Stimulated activated naive B cell treated with anti-CD40 and anti-IgM and Interleukin-4, amounts not matched to agents 10 μg/mL and 1 μg/mL and 100 μg/mL, for 72 hours (primary cell): ENCODE results near the gene IL1RAPL1.
"Not testable (repeated sequence)": the region's sequence is repeated elsewhere in the genome, so short reads cannot be mapped to it uniquely, and the experiment has no call there.

Experiments
- ATAC-seq, 2 donors: fragments of 150-1000 bp; cut with Tn5 transposase; replicated peaks; 2 replicates each; pipeline ENCODE4 v1.10.0; 2021; ENCODE audit warnings: moderate library complexity in 1 of 2
- DNase-seq: peaks from one replicate; pipeline ENCODE4 v3.0.0; 2021
- H3K27ac Mint-ChIP-seq: one replicate; pipeline ENCODE4 v1.8.0; 2022; ENCODE audit warnings: mild to moderate bottlenecking, mixed read lengths
- H3K27me3 Mint-ChIP-seq, 2 donors: one replicate each; pipeline ENCODE4 v1.8.0; 2022; ENCODE audit warnings: mixed read lengths in 2 of 2
- H3K36me3 Mint-ChIP-seq, 2 donors: one replicate each; pipeline ENCODE4 v1.8.0; 2022; ENCODE audit warnings: mixed read lengths in 2 of 2, mild to moderate bottlenecking in 1 of 2
- H3K4me1 Mint-ChIP-seq, 2 donors: one replicate each; pipeline ENCODE4 v1.8.0; 2022; ENCODE audit warnings: mixed read lengths in 2 of 2, mild to moderate bottlenecking in 1 of 2
- H3K4me3 Mint-ChIP-seq, 2 donors: one replicate each; pipeline ENCODE4 v1.8.0; 2022; ENCODE audit warnings: mild to moderate bottlenecking in 2 of 2, mixed read lengths in 2 of 2, moderate library complexity in 1 of 2
- H3K9me3 Mint-ChIP-seq, 2 donors: one replicate each; pipeline ENCODE4 v1.8.0; 2022; ENCODE audit warnings: mixed read lengths in 2 of 2, mild to moderate bottlenecking in 1 of 2

The IL1RAPL1 gene

GRCh38 chrX:29297171-29297800 is 710.0 kb downstream of the IL1RAPL1 start:
- no peak for DNase-seq
- no peaks in the 10 kb centered on the region for H3K27me3 Mint-ChIP-seq
- H3K36me3 Mint-ChIP-seq, result no peaks in the 10 kb centered on the region
- no peak overlapping the region for H3K4me3 Mint-ChIP-seq
- H3K9me3 Mint-ChIP-seq, result peaks cover 0 to 2% of the 10 kb centered on the region in 2 donors
- H3K27ac Mint-ChIP-seq, result no peak overlapping the region
- H3K4me1 Mint-ChIP-seq, result no peaks in the 10 kb centered on the region
- no peak for ATAC-seq

- Mint-ChIP-seq H3K4me1 (no peaks in the 10 kb centered on the region), H3K4me3 (no peak overlapping the region), H3K27me3 (no peaks in the 10 kb centered on the region), H3K27ac (no peak overlapping the region), H3K9me3 (peaks cover 0 to 5% of the 10 kb centered on the region in 2 donors), H3K36me3 (no peaks in the 10 kb centered on the region)
- DNase-seq (no peak), ATAC-seq (no peak)
Measured at GRCh38 chrX:29299684-29300083, 712.4 kb downstream of the IL1RAPL1 start.

GRCh38 chrX:29308726-29309125 is 721.5 kb downstream of the IL1RAPL1 start:
- Mint-ChIP-seq H3K36me3 (no peaks in the 10 kb centered on the region), H3K27ac (no peak overlapping the region), H3K27me3 (no peaks in the 10 kb centered on the region), H3K9me3 (peaks cover 1 to 3% of the 10 kb centered on the region in 2 donors), H3K4me3 (no peak overlapping the region), H3K4me1 (no peaks in the 10 kb centered on the region)
- ATAC-seq (no peak), DNase-seq (no peak)

GRCh38 chrX:29315931-29316330 is 728.7 kb downstream of the IL1RAPL1 start:
- no peaks in the 10 kb centered on the region for H3K4me1 Mint-ChIP-seq
- H3K27ac Mint-ChIP-seq, result no peak overlapping the region
- no peak for DNase-seq
- ATAC-seq, result no peak
- no peak overlapping the region for H3K4me3 Mint-ChIP-seq
- peaks cover 1 to 3% of the 10 kb centered on the region in 2 donors for H3K9me3 Mint-ChIP-seq
- H3K27me3 Mint-ChIP-seq, result no peaks in the 10 kb centered on the region
- H3K36me3 Mint-ChIP-seq, result no peaks in the 10 kb centered on the region

- peaks cover 0 to 1% of the 10 kb centered on the region in 2 donors for H3K9me3 Mint-ChIP-seq
- H3K4me1 Mint-ChIP-seq, result no peaks in the 10 kb centered on the region
- H3K36me3 Mint-ChIP-seq, result no peaks in the 10 kb centered on the region
- H3K4me3 Mint-ChIP-seq, result no peak overlapping the region
- no peak overlapping the region for H3K27ac Mint-ChIP-seq
- no peaks in the 10 kb centered on the region for H3K27me3 Mint-ChIP-seq
- DNase-seq, result no peak
- no peak for ATAC-seq
Measured at GRCh38 chrX:29318012-29318411, 730.8 kb downstream of the IL1RAPL1 start.

- H3K9me3 Mint-ChIP-seq, H3K27me3 Mint-ChIP-seq, H3K4me3 Mint-ChIP-seq, H3K4me1 Mint-ChIP-seq, DNase-seq, H3K27ac Mint-ChIP-seq, H3K36me3 Mint-ChIP-seq, ATAC-seq: not testable (repeated sequence)
Measured at GRCh38 chrX:29332429-29332828, 745.2 kb downstream of the IL1RAPL1 start.

GRCh38 chrX:29333091-29333490 is 745.8 kb downstream of the IL1RAPL1 start:
- H3K4me3 Mint-ChIP-seq, H3K27ac Mint-ChIP-seq, H3K9me3 Mint-ChIP-seq, H3K27me3 Mint-ChIP-seq, DNase-seq, H3K36me3 Mint-ChIP-seq, ATAC-seq, H3K4me1 Mint-ChIP-seq: not testable (repeated sequence)

- DNase-seq, result no peak
- Mint-ChIP-seq H3K36me3 (no peaks in the 10 kb centered on the region), H3K9me3 (no peaks in the 10 kb centered on the region), H3K27ac (no peak overlapping the region), H3K27me3 (no peaks in the 10 kb centered on the region), H3K4me3 (no peak overlapping the region), H3K4me1 (no peaks in the 10 kb centered on the region)
- no peak for ATAC-seq
Measured at GRCh38 chrX:29348288-29348687, 761.0 kb downstream of the IL1RAPL1 start.

GRCh38 chrX:29359276-29359675 is 772.0 kb downstream of the IL1RAPL1 start:
- H3K4me1 Mint-ChIP-seq, result no peaks in the 10 kb centered on the region
- no peak for ATAC-seq
- no peak overlapping the region for H3K4me3 Mint-ChIP-seq
- H3K9me3 Mint-ChIP-seq, result peaks cover 0 to 2% of the 10 kb centered on the region in 2 donors
- H3K27me3 Mint-ChIP-seq, result peaks cover 0 to 6% of the 10 kb centered on the region in 2 donors
- no peak overlapping the region for H3K27ac Mint-ChIP-seq
- no peaks in the 10 kb centered on the region for H3K36me3 Mint-ChIP-seq
- no peak for DNase-seq

GRCh38 chrX:29374765-29375164 is 787.5 kb downstream of the IL1RAPL1 start:
- ATAC-seq, H3K4me3 Mint-ChIP-seq, H3K36me3 Mint-ChIP-seq, H3K27me3 Mint-ChIP-seq, H3K9me3 Mint-ChIP-seq, DNase-seq, H3K27ac Mint-ChIP-seq, H3K4me1 Mint-ChIP-seq: not testable (repeated sequence)

- Mint-ChIP-seq H3K4me3 (no peak overlapping the region), H3K36me3 (no peaks in the 10 kb centered on the region), H3K9me3 (peaks cover 0 to 3% of the 10 kb centered on the region in 2 donors), H3K4me1 (no peaks in the 10 kb centered on the region), H3K27me3 (no peaks in the 10 kb centered on the region), H3K27ac (no peak overlapping the region)
- ATAC-seq (no peak), DNase-seq (no peak)
Measured at GRCh38 chrX:29376584-29376983, 789.3 kb downstream of the IL1RAPL1 start.

GRCh38 chrX:29382811-29383210 is 795.6 kb downstream of the IL1RAPL1 start:
- DNase-seq, result no peak
- Mint-ChIP-seq H3K4me3 (no peak overlapping the region), H3K9me3 (peaks cover 0 to 3% of the 10 kb centered on the region in 2 donors), H3K27ac (no peak overlapping the region), H3K4me1 (no peaks in the 10 kb centered on the region), H3K27me3 (no peaks in the 10 kb centered on the region), H3K36me3 (no peaks in the 10 kb centered on the region)
- no peak for ATAC-seq

- DNase-seq, result no peak
- Mint-ChIP-seq H3K4me1 (no peaks in the 10 kb centered on the region), H3K4me3 (no peak overlapping the region), H3K9me3 (peaks cover 0 to 4% of the 10 kb centered on the region in 2 donors), H3K27me3 (no peaks in the 10 kb centered on the region), H3K36me3 (no peaks in the 10 kb centered on the region), H3K27ac (no peak overlapping the region)
- ATAC-seq, result no peak
Measured at GRCh38 chrX:29388509-29388908, 801.3 kb downstream of the IL1RAPL1 start.

- H3K36me3 Mint-ChIP-seq, result no peaks in the 10 kb centered on the region
- DNase-seq, result no peak
Measured at GRCh38 chrX:29397506-29397905, 810.3 kb downstream of the IL1RAPL1 start.

GRCh38 chrX:29407357-29407756 is 820.1 kb downstream of the IL1RAPL1 start:
- H3K27ac Mint-ChIP-seq, result no peak overlapping the region
- no peak for DNase-seq
- ATAC-seq, result no peak
- peaks cover 0 to 1% of the 10 kb centered on the region in 2 donors for H3K9me3 Mint-ChIP-seq
- H3K4me3 Mint-ChIP-seq, result no peak overlapping the region
- H3K4me1 Mint-ChIP-seq, result no peaks in the 10 kb centered on the region
- H3K27me3 Mint-ChIP-seq, result no peaks in the 10 kb centered on the region
- no peaks in the 10 kb centered on the region for H3K36me3 Mint-ChIP-seq

More at GRCh38 chrX:29397506-29397905, 810.3 kb downstream of the IL1RAPL1 start:
- H3K27me3 Mint-ChIP-seq, result no peaks in the 10 kb centered on the region
- no peak overlapping the region for H3K27ac Mint-ChIP-seq
- peaks cover 0 to 1% of the 10 kb centered on the region in 2 donors for H3K9me3 Mint-ChIP-seq
- H3K4me3 Mint-ChIP-seq, result no peak overlapping the region
- no peak for ATAC-seq
- H3K4me1 Mint-ChIP-seq, result no peaks in the 10 kb centered on the region
